ENCODE results near the gene PTPN20.
A peak's percentile ranks its signal among the peaks of the same experiment; 100 is the strongest.

Gene PTPN20

DNA sequence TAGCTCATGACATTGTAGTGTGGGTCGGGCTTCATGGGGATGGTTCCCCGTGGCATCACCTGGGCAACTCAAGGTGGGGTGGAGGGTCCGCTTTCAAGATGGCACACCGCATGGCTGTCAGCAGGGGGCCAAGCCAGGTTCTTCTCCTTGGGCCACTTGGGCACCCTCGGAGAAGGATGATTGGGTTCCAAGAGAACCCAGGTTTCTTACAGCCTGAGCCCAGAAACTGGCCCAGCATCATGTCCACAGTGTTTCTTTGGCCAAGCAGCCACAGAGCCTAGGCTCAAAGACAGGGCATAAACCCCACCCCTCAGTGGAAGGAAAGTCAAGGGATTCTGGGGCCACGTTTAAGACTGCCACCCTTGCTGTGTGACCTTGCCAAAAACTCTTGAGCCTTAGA is 110.6 kb downstream of the PTPN20 start:
- peak; percentile 16 for TF ChIP-seq CTCF (IDR thresholded peaks at IDR 0.05; ENCODE audit: borderline replicate concordance, extremely low read depth, low read length, poor library complexity, severe bottlenecking)
- TF ChIP-seq EZH2 (IDR thresholded peaks at IDR 0.05; ENCODE audit: borderline replicate concordance, low read depth, low read length, severe bottlenecking) = no peak
- DNase-seq (no peak), ATAC-seq (ENCODE audit: insufficient read depth, low read depth) (no peak)
- no peaks in the 10 kb centered on the region for H3K36me3 ChIP-seq (ENCODE audit: insufficient read depth, low read length)
- H3K9ac ChIP-seq (ENCODE audit: low read depth, low read length) = no peak overlapping the region
- no peaks in the 10 kb centered on the region for H3K79me2 ChIP-seq (ENCODE audit: insufficient read depth, low read length)
- no peaks in the 10 kb centered on the region for H3K4me1 ChIP-seq (ENCODE audit: insufficient read depth, low read length)
- H2AFZ ChIP-seq (ENCODE audit: low read depth, low read length) = no peak overlapping the region
- H3K4me3 ChIP-seq (ENCODE audit: low read depth in 1 of 2, low read length in 2 of 2) = no peak overlapping the region
- no peaks in the 10 kb centered on the region for H3K9me3 ChIP-seq (ENCODE audit: insufficient read depth, low read length, severe bottlenecking)
- H3K4me2 ChIP-seq (ENCODE audit: insufficient read depth, low read length) = no peak overlapping the region
- peaks cover 9% of the 10 kb centered on the region; the same call in 1 of the 2 replicates for H4K20me1 ChIP-seq (ENCODE audit: insufficient read depth, low read length)
- no peak overlapping the region for H3K27ac ChIP-seq (ENCODE audit: low read length)
- peaks cover 6% of the 10 kb centered on the region for H3K27me3 ChIP-seq (ENCODE audit: insufficient read depth, low read length, poor library complexity)

GRCh38 chr10:47022311-47023131 is 111.3 kb downstream of the PTPN20 start:
- Histone ChIP-seq H3K4me2 (ENCODE audit: insufficient read depth, low read length) (no peak overlapping the region), H3K27ac (ENCODE audit: low read length) (no peak overlapping the region), H3K4me3 (ENCODE audit: low read depth in 1 of 2, low read length in 2 of 2) (no peak overlapping the region), H2AFZ (ENCODE audit: low read depth, low read length) (no peak overlapping the region), H3K27me3 (ENCODE audit: insufficient read depth, low read length, poor library complexity) (peaks cover 6% of the 10 kb centered on the region), H3K9me3 (ENCODE audit: insufficient read depth, low read length, severe bottlenecking) (no peaks in the 10 kb centered on the region), H3K9ac (ENCODE audit: low read depth, low read length) (no peak overlapping the region), H3K36me3 (ENCODE audit: insufficient read depth, low read length) (no peaks in the 10 kb centered on the region), H3K79me2 (ENCODE audit: insufficient read depth, low read length) (no peaks in the 10 kb centered on the region), H4K20me1 (ENCODE audit: insufficient read depth, low read length) (peaks cover 9% of the 10 kb centered on the region; the same call in 1 of the 2 replicates), H3K4me1 (ENCODE audit: insufficient read depth, low read length) (no peaks in the 10 kb centered on the region)
- TF ChIP-seq CTCF (IDR thresholded peaks at IDR 0.05; ENCODE audit: borderline replicate concordance, extremely low read depth, low read length, poor library complexity, severe bottlenecking) = no peak
- TF ChIP-seq EZH2 (IDR thresholded peaks at IDR 0.05; ENCODE audit: borderline replicate concordance, low read depth, low read length, severe bottlenecking) = no peak
- no peak for ATAC-seq (ENCODE audit: insufficient read depth, low read depth)
- no peak for DNase-seq

- ATAC-seq (ENCODE audit: insufficient read depth, low read depth) = no peak
- peaks cover 9% of the 10 kb centered on the region; the same call in 1 of the 2 replicates for H4K20me1 ChIP-seq (ENCODE audit: insufficient read depth, low read length)
- peaks cover 3% of the 10 kb centered on the region for H3K27me3 ChIP-seq (ENCODE audit: insufficient read depth, low read length, poor library complexity)
- no peaks in the 10 kb centered on the region for H3K36me3 ChIP-seq (ENCODE audit: insufficient read depth, low read length)
- no peak overlapping the region for H3K9ac ChIP-seq (ENCODE audit: low read depth, low read length)
- H3K9me3 ChIP-seq (ENCODE audit: insufficient read depth, low read length, severe bottlenecking) = no peaks in the 10 kb centered on the region
- H3K4me3 ChIP-seq (ENCODE audit: low read depth in 1 of 2, low read length in 2 of 2) = no peak overlapping the region
- TF ChIP-seq EZH2 (IDR thresholded peaks at IDR 0.05; ENCODE audit: borderline replicate concordance, low read depth, low read length, severe bottlenecking) (no peak), CTCF (IDR thresholded peaks at IDR 0.05; ENCODE audit: borderline replicate concordance, extremely low read depth, low read length, poor library complexity, severe bottlenecking) (no peak)
- H3K4me2 ChIP-seq (ENCODE audit: insufficient read depth, low read length) = no peak overlapping the region
- no peak overlapping the region for H3K27ac ChIP-seq (ENCODE audit: low read length)
- DNase-seq = no peak
- H2AFZ ChIP-seq (ENCODE audit: low read depth, low read length) = no peak overlapping the region
- H3K79me2 ChIP-seq (ENCODE audit: insufficient read depth, low read length) = no peaks in the 10 kb centered on the region
- no peaks in the 10 kb centered on the region for H3K4me1 ChIP-seq (ENCODE audit: insufficient read depth, low read length)
These were observed 112.2 kb downstream of the PTPN20 start for GRCh38 chr10:47023237-47024045.
